GM13976 (cell line): ENCODE measurements around the gene VDR.

Experiments
- DNase-seq: peaks from one replicate; pipeline ENCODE4 v3.0.0; 2012; ENCODE audit warnings: low spot score
- CTCF ChIP-seq: IDR thresholded peaks from 2 replicates; pipeline ENCODE4 v1.5.1; 2012; ENCODE audit warnings: borderline replicate concordance, mild to moderate bottlenecking; ENCODE audit not compliant: insufficient read depth; ENCODE audit errors: extremely low read depth, missing control alignments, control extremely low read depth
- in situ Hi-C: fragments of 300-500 bp; cut with MboI; formaldehyde crosslinking; loops from one replicate; pipeline ENCODE4 v1.12.0; 2022; ENCODE audit warnings: low sequenced_read_pairs, mixed read lengths, inconsistent platforms; ENCODE audit not compliant: unreplicated experiment

Gene VDR

GRCh38 chr12:47822401-47822800 lies 82.4 kb downstream of the VDR start:
- TF ChIP-seq CTCF: no peak
- no peak for DNase-seq

DNA sequence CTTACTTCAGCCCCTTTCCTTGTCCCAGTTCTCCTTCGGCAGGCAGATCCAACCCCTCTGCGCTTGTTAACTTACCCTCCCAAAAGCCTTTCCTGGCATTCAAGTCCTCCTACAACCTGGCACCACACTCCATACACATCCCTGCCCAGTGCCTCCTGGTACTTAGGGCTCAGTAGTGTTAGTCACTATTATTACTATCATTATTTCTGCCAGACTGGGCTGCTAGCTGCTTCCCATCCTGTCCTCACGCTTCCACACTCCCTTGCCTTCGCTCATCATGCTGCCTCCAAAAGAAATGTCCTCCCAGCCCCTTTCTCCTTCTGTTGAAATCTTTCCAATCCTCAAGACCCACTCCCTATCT lies 83.5 kb downstream of the VDR start:
- no peak for DNase-seq
- in situ Hi-C loops: no loop called here
- TF ChIP-seq CTCF: no peak

More at GRCh38 chr12:47822401-47822800, 82.4 kb downstream of the VDR start:
- in situ Hi-C loops: no loop called here

DNA sequence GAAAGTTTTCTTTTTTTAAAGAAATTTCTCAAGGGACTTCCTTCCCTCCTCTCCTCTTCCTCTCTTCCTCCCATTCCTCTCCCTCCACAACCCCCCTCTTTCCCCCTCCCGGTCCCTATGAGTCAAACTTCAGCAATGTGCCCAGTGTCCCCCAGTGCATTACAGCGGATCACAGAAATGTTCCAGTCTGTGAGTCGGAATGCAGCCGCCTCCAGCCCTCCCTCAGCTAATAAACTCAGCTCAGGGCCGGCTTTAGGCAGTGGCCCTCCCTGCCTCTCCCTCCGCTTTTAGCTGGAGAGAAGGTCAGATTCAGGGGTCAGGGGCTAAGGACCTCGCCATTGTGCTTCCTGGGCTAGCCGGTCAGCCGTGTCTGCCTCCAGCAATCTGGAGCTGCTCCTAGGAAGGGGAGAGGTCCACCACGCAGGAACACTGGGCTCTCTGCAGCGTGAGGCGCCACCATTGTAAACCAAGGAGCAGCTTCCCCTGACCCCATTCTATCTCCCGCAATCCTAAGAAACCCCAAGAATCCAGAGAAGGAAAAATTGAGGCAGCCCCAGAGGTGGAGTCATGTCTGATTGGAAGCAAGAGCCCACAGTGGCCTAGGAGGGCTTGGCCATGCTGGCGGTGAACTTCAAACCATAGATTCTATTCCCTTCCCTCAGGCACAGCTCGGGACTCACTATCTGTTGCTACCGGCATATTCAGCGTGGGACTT lies 84.0 kb downstream of the VDR start:
- no peak for TF ChIP-seq CTCF
- in situ Hi-C loops: no loop called here
- DNase-seq: no peak

GRCh38 chr12:47819896-47820630 lies 84.7 kb downstream of the VDR start, which contains the start of gene HDAC7:
Gene HDAC7 (minus strand): TSS chr12:47819903. CDS start chr12:47819785, 118 bp downstream.
- DNase-seq: peak; percentile 87
- in situ Hi-C loops: no loop called here
- TF ChIP-seq CTCF: no peak

- peak; percentile 70 for TF ChIP-seq CTCF
- peak; percentile 80 for DNase-seq
- in situ Hi-C loops: no loop called here
These were observed 85.5 kb downstream of the VDR start for GRCh38 chr12:47819138-47819895.

- in situ Hi-C loops: no loop called here
- TF ChIP-seq CTCF: no peak
- peak; percentile 64 for DNase-seq
These were observed 86.2 kb downstream of the VDR start for GRCh38 chr12:47818467-47819137.
